Hepatocyte (in vitro differentiated cells): Measurements from ENCODE around the gene ESD. TPM values are rescaled to one million over a fixed set of nuclear protein-coding genes. Genes with fewer than 3 reads are reported as not detected.

Source experiments
- DNase-seq: peaks from one replicate; pipeline ENCODE4 v3.0.0-alpha.2; 2016; ENCODE audit warnings: low spot score
- H2AFZ ChIP-seq: fragments of 200-600 bp; sonication (generic); 2 replicates; pipeline ENCODE4 v1.6.0; 2016; ENCODE audit warnings: antibody characterized with exemption, mild to moderate bottlenecking
- H3K27ac ChIP-seq: fragments of 200-600 bp; sonication (generic); 2 replicates; pipeline ENCODE4 v1.5.1; 2016; ENCODE audit warnings: mild to moderate bottlenecking
- H3K27me3 ChIP-seq: fragments of 200-600 bp; sonication (generic); 2 replicates; pipeline ENCODE4 v1.6.1; 2016
- H3K36me3 ChIP-seq: fragments of 200-600 bp; sonication (generic); replicated peaks from 2 replicates; pipeline ENCODE4 v1.5.1; 2016; ENCODE audit warnings: low read depth; ENCODE audit not compliant: insufficient read depth
- H3K4me1 ChIP-seq: fragments of 200-600 bp; sonication (generic); 2 replicates; pipeline ENCODE4 v1.5.1; 2016; ENCODE audit warnings: mild to moderate bottlenecking, moderate library complexity; ENCODE audit not compliant: insufficient read depth
- H3K4me2 ChIP-seq: fragments of 200-600 bp; sonication (generic); 2 replicates; pipeline ENCODE4 v1.6.0; 2016
- H3K4me3 ChIP-seq: fragments of 200-600 bp; sonication (generic); 2 replicates; pipeline ENCODE4 v1.5.1; 2016; ENCODE audit warnings: mild to moderate bottlenecking
- H3K79me2 ChIP-seq: fragments of 200-600 bp; sonication (generic); 2 replicates; pipeline ENCODE4 v1.6.0; 2017; ENCODE audit warnings: mild to moderate bottlenecking
- H3K9me2 ChIP-seq: fragments of 200-600 bp; sonication (generic); replicated peaks from 2 replicates; pipeline ENCODE4 v1.6.0; 2017; ENCODE audit warnings: mild to moderate bottlenecking; ENCODE audit not compliant: insufficient read depth
- H3K9me3 ChIP-seq: fragments of 200-600 bp; sonication (generic); 2 replicates; pipeline ENCODE4 v1.5.1; 2016; ENCODE audit warnings: low read depth, mild to moderate bottlenecking
- H4K20me1 ChIP-seq: fragments of 200-600 bp; sonication (generic); 2 replicates; pipeline ENCODE4 v1.6.0; 2016; ENCODE audit warnings: mild to moderate bottlenecking; ENCODE audit not compliant: insufficient read depth, poor library complexity, severe bottlenecking
- CTCF ChIP-seq: fragments of 200-600 bp; sonication (generic); IDR thresholded peaks from 2 replicates; pipeline ENCODE4 v1.5.1; 2016; ENCODE audit warnings: antibody characterized with exemption, mild to moderate bottlenecking; ENCODE audit not compliant: poor library complexity
- EZH2 ChIP-seq: fragments of 200-600 bp; sonication (generic); IDR thresholded peaks from 2 replicates; pipeline ENCODE4 v1.6.1; 2016; ENCODE audit warnings: antibody characterized with exemption, mild to moderate bottlenecking, borderline replicate concordance
- EZH2phosphoT487 ChIP-seq: fragments of 200-600 bp; sonication (generic); IDR thresholded peaks from one replicate; pipeline ENCODE4 v1.6.1; 2018; ENCODE audit warnings: antibody characterized with exemption, mild to moderate bottlenecking, low read depth, moderate library complexity; ENCODE audit not compliant: unreplicated experiment, severe bottlenecking
- WGBS: methylation state at CpG from one replicate; pipeline ENCODE4 v1.1.6; 2016; ENCODE audit warnings: low lambda C conversion rate; ENCODE audit errors: missing lambda C conversion rate; 5-methylcytosine and 5-hydroxymethylcytosine counted together
- polyA plus RNA-seq: library from polyadenylated mRNA; unstranded; fragments of >200 nt; fragmentation: Nextera tagmentation; extraction: Ambion mirVana; gene quantifications from 2 replicates; pipeline ENCODE4 v1.2.1, GENCODE V29; 2016
- total RNA-seq: library from RNA; depleted of rRNA; stranded (reverse); fragments of >200 nt; gene quantifications from 2 replicates; pipeline ENCODE4 v1.2.3, GENCODE V29; 2014

ESD gene
- total and polyA plus RNA-seq, 2 experiments from 2014 or later = 127 to 129 TPM

DNA sequence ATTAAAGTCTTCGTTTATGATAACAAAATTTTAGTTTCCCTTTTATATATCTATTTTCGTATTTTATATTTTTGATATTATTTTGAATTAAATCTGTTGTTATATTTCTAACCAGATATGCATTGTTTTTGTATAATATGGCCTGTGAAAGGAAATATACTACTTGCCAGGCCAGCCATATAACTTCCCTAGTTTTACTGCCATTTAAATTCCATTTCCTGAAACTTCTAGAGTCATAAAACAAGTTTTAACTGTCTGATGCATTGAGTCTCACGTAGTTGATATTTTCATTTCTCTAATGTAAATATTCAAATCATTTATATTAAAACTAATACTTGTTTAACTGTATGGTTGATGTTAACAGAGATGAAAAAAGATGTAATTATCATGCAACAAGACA, 13.5 kb downstream of the ESD start:
- no peak overlapping the region for H3K4me3 ChIP-seq
- H2AFZ ChIP-seq = no peak overlapping the region
- no peaks in the 10 kb centered on the region for H3K4me1 ChIP-seq
- no peaks in the 10 kb centered on the region for H3K9me3 ChIP-seq
- no peaks in the 10 kb centered on the region for H4K20me1 ChIP-seq
- WGBS = 94% methylated on average over 3 of the region's 3 CpGs
- DNase-seq = no peak
- H3K9me2 ChIP-seq = no peaks in the 10 kb centered on the region
- H3K4me2 ChIP-seq = no peak overlapping the region
- no peaks in the 10 kb centered on the region for H3K27me3 ChIP-seq
- no peaks in the 10 kb centered on the region for H3K79me2 ChIP-seq
- no peaks in the 10 kb centered on the region for H3K36me3 ChIP-seq
- no peak overlapping the region for H3K27ac ChIP-seq
- no peak for TF ChIP-seq EZH2
- no peak for TF ChIP-seq CTCF
- no peak for TF ChIP-seq EZH2phosphoT487

- Histone ChIP-seq H3K4me1 (no peaks in the 10 kb centered on the region), H3K27me3 (no peaks in the 10 kb centered on the region), H3K4me3 (no peak overlapping the region), H3K9me3 (no peaks in the 10 kb centered on the region), H3K4me2 (no peak overlapping the region), H3K9me2 (no peaks in the 10 kb centered on the region), H2AFZ (no peak overlapping the region), H3K79me2 (no peaks in the 10 kb centered on the region), H3K27ac (no peak overlapping the region), H3K36me3 (no peaks in the 10 kb centered on the region), H4K20me1 (no peaks in the 10 kb centered on the region)
- DNase-seq = no peak
- no peak for TF ChIP-seq EZH2phosphoT487
- TF ChIP-seq EZH2 = no peak
- no peak for TF ChIP-seq CTCF
- WGBS = 88% methylated on average over 2 of the region's 2 CpGs
These were observed 14.3 kb downstream of the ESD start for GRCh38 chr13:46782691-46783090.

DNA sequence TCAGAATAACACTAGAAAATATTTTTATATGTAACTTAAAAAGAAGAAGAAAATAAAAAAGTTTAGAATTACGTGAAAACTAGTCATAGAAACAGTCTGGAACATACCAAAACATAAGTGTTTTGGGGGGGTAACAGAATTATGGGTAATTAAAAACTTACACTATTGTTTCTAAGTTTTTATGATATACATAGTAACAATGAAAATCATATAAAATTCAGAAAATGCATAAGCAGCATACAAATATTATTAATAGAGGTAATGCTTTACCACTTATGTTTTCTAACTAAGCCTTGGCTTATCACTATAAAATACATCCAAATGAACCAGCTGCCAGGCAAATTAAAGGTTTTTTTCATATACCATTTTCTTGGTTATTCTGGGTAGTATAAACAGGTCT, 14.9 kb downstream of the ESD start:
- TF ChIP-seq EZH2phosphoT487 (no peak), CTCF (no peak), EZH2 (no peak)
- H3K79me2 ChIP-seq = no peaks in the 10 kb centered on the region
- no peaks in the 10 kb centered on the region for H3K27me3 ChIP-seq
- no peak overlapping the region for H3K4me2 ChIP-seq
- 90% methylated on average over 1 of the region's 1 CpG for WGBS
- no peaks in the 10 kb centered on the region for H4K20me1 ChIP-seq
- H3K9me3 ChIP-seq = no peaks in the 10 kb centered on the region
- no peak overlapping the region for H3K27ac ChIP-seq
- H2AFZ ChIP-seq = no peak overlapping the region
- H3K4me1 ChIP-seq = no peaks in the 10 kb centered on the region
- DNase-seq = no peak
- H3K9me2 ChIP-seq = no peaks in the 10 kb centered on the region
- H3K4me3 ChIP-seq = no peak overlapping the region
- no peaks in the 10 kb centered on the region for H3K36me3 ChIP-seq

- no peak overlapping the region for H3K4me2 ChIP-seq
- no peak for DNase-seq
- TF ChIP-seq EZH2 = no peak
- TF ChIP-seq CTCF = no peak
- no peak for TF ChIP-seq EZH2phosphoT487
- no peaks in the 10 kb centered on the region for H3K27me3 ChIP-seq
- no peak overlapping the region for H3K4me3 ChIP-seq
- no peaks in the 10 kb centered on the region for H3K79me2 ChIP-seq
- H4K20me1 ChIP-seq = no peaks in the 10 kb centered on the region
- 94% methylated on average over 2 of the region's 2 CpGs for WGBS
- no peak overlapping the region for H3K27ac ChIP-seq
- H3K9me2 ChIP-seq = no peaks in the 10 kb centered on the region
- no peak overlapping the region for H2AFZ ChIP-seq
- H3K36me3 ChIP-seq = no peaks in the 10 kb centered on the region
- no peaks in the 10 kb centered on the region for H3K9me3 ChIP-seq
- no peaks in the 10 kb centered on the region for H3K4me1 ChIP-seq
These were observed 18.1 kb downstream of the ESD start for GRCh38 chr13:46778890-46779289.
